D721Med (cell line): ENCODE data around the gene LILRA2.

Experiments used
- DNase-seq: peaks from one replicate; pipeline ENCODE4 v3.0.0; 2011; ENCODE audit warnings: low spot score; ENCODE audit not compliant: insufficient read length
- FAIRE-seq: peaks from 2 replicates; lab custom pipeline; 2011; peaks lifted over from hg19 to GRCh38; lab: Jason Lieb, UNC
- TF ChIP-seq, protein P1 (sequence below): IDR thresholded peaks from 2 replicates; pipeline ENCODE4 v1.5.1; 2012; ENCODE audit warnings: mild to moderate bottlenecking, control low read depth; ENCODE audit not compliant: insufficient read depth; ENCODE audit errors: missing control alignments

LILRA2 gene

DNA sequence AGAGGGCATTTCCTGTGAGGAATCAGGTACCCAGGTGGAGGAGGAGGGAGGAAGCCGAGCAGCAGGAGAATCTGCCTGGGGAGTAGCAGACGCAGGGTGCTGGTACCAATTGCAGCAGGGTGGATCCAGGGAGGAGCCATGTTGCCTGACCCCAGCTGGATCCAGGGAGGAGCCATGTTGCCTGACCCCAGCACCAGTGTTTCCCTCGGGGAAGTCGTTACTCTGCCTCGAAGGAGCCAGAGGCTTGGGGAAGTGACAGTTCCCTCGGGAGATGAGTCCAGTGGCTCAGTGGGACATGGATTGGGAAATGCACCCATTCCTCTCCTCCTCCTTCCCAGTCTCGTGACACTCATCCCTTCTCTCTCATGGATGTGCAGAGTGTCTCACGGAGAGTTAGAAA lies 39.4 kb upstream of the LILRA2 start:
- FAIRE-seq (no peak), DNase-seq (no peak)
- TF ChIP-seq, protein P1, sequence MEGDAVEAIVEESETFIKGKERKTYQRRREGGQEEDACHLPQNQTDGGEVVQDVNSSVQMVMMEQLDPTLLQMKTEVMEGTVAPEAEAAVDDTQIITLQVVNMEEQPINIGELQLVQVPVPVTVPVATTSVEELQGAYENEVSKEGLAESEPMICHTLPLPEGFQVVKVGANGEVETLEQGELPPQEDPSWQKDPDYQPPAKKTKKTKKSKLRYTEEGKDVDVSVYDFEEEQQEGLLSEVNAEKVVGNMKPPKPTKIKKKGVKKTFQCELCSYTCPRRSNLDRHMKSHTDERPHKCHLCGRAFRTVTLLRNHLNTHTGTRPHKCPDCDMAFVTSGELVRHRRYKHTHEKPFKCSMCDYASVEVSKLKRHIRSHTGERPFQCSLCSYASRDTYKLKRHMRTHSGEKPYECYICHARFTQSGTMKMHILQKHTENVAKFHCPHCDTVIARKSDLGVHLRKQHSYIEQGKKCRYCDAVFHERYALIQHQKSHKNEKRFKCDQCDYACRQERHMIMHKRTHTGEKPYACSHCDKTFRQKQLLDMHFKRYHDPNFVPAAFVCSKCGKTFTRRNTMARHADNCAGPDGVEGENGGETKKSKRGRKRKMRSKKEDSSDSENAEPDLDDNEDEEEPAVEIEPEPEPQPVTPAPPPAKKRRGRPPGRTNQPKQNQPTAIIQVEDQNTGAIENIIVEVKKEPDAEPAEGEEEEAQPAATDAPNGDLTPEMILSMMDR, result no peak

DNA sequence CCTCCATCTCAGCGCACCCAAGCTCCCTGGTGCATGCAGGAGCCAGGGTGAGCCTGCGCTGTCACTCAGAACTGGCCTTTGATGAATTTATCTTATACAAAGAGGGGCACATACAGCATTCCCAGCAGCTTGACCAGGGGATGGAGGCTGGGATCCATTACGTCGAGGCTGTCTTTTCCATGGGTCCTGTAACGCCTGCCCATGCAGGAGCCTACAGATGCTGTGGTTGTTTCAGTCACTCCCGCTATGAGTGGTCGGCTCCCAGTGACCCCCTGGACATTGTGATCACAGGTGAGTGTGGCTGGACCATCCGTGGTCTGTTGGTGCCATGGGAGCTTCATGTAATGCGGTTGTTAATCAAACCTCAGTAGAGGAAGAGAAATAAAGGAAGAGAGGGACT lies 38.0 kb upstream of the LILRA2 start:
- DNase-seq (no peak), FAIRE-seq (no peak)
- TF ChIP-seq, protein P1, result no peak

DNA sequence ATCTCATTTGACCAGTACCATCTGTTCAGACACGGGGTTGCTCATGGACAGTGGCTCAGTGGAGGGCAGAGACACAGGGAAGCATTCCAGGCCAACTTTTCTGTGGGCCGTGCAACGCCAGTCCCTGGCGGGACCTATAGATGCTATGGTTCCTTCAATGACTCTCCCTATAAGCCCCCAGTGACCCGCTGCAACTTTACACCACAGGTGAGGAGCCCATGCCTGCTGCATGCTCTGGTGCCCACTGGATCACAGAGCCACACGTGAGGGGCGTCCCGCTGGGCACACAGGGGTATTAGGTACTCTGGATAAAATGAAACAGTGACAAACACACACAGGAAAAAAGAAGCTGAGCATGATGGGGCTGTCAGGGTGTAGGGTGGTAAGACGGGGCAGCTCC lies 36.6 kb upstream of the LILRA2 start:
- FAIRE-seq, result no peak
- no peak for DNase-seq
- TF ChIP-seq, protein P1, result no peak

DNA sequence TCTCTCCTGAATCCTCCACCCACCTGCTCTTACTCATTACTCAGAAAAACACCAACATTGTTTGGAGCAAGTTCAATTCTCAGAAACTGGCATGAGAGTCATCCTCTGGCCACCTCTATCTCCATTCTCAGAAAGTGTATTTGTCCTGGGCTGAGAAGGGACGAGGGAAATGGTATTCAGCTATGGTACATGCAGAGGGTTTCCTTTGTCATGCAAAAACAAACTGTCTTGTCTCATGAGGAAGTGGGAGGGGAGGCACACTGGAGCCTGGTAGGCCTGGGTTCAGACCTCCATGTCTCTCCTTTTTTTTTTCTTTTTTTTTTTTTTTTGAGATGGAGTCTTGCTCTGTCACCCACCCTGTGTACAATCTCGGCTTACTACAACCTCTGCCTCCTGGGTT lies 31.9 kb upstream of the LILRA2 start:
- TF ChIP-seq, protein P1, result no peak
- FAIRE-seq (no peak), DNase-seq (no peak)

DNA sequence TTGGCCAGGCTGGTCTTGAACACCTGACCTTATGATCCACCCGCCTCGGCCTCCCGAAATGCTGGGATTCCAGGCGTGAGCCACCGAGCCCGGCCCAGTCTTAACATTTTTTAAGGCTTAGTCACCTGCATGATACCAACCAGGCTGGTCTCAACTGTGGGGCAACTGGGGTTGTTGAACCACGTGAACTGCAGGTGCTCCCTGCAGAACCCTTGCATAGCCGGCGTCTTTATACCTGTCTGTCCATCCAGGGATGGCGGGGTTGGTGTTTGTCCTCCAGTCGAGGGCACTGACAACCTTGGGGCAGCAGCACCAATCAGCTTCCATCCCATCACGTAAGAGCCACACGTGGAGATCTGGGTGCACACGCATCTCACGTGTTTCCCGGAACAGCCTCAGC lies 24.8 kb upstream of the LILRA2 start:
- TF ChIP-seq, protein P1, result no peak
- no peak for DNase-seq
- FAIRE-seq, result no peak

DNA sequence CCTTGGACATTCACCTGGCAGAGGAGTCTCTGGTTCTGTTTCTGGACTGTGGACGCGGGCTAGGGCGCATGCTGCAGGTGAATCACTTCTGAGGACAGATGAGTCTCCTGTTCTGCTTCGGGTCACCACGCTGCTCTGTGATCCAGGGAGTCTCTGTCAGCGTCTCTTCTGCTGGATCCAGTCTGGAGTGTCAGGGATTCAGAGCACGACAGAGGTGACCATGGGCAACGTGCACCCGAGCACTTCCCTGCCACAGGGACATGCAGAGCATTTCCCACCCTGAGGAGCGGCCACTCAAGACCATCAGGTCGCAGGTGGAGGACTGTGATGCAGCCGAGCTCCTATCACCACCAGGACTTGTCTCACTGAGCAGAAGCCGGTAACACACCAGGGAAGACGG lies 24.4 kb upstream of the LILRA2 start:
- DNase-seq (no peak), FAIRE-seq (no peak)
- TF ChIP-seq, protein P1, result no peak

DNA sequence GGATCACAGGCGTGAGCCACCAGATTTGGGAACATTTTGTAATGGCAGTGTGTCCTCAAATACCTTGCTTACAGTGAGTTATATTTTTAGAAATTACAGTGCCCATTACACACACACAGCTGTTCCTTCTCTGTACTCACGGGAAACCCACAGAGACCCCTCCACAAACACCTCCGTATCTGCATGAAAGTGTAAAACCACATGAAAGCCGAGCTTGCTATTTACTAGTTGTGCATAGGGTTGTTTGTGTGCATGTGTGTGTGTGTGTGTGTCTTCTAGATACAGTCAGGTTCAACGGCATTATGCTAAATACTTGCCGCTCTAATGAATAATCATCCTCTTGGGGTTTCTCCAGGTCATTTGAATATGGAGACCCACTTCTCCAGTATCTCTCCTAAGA lies 22.3 kb upstream of the LILRA2 start:
- DNase-seq, result no peak
- FAIRE-seq, result no peak
- TF ChIP-seq, protein P1, result no peak
